NT2/D1 (cell line): Measurements from ENCODE around the gene PMM2.
"Not testable (repeated sequence)": the region's sequence is repeated elsewhere in the genome, so short reads cannot be mapped to it uniquely, and the experiment has no call there.

ENCODE experiments used
- SUZ12 ChIP-seq: IDR thresholded peaks from 2 replicates; pipeline ENCODE4 v1.6.1; 2011; ENCODE audit not compliant: insufficient read length, insufficient read depth; ENCODE audit errors: extremely low read depth
- ZNF274 ChIP-seq: IDR thresholded peaks from 2 replicates; pipeline ENCODE4 v1.6.1; 2011; ENCODE audit warnings: mild to moderate bottlenecking, low read depth, low read length

DNA sequence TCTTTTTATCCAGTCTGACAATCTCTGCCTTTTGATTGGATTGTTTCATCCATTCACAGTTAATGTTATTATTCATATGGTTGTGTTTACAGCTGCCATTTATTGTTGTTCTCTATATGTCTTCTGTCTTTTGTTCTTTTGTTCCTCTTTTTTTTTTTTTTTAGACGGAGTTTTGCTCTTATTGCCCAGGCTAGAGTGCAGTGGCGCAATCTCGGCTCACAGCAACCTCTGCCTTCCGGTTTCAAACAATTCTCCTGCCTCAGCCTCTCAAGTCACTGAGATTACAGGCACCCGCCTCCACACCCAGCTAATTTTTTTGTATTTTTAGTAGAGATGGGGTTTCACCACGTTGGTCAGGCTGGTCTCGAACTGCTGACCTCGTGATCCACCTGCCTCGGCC is 48.7 kb upstream of the PMM2 start:
- not testable (repeated sequence) for TF ChIP-seq ZNF274, SUZ12
